Psoas muscle (tissue), 8 donors: ENCODE data around the gene MIP. TPM values are rescaled to one million over a fixed set of nuclear protein-coding genes. Genes with fewer than 3 reads are reported as not detected.

Experiments
- ATAC-seq, 4 donors: fragments of 200-7000 bp; cut with Tn5 transposase; one replicate each; pipeline ENCODE4 v1.9.1; 2020; ENCODE audit warnings: moderate library complexity in 3 of 4, mild to moderate bottlenecking in 2 of 4
- DNase-seq, 2 donors: peaks; one replicate each; pipeline ENCODE4 v3.0.0-alpha.2; 2020
- H3K27ac ChIP-seq: fragments of 200-600 bp; one replicate; pipeline ENCODE4 v1.8.0; 2022
- H3K27me3 ChIP-seq, 3 donors: fragments of 200-600 bp in 1 of 3; one replicate each; pipeline versions ENCODE4 v1.6.1 to v1.8.0; 2013 to 2022; ENCODE audit warnings: low read length in 2 of 3, mild to moderate bottlenecking in 2 of 3, moderate library complexity in 1 of 3; ENCODE audit not compliant: insufficient read depth in 3 of 3
- H3K36me3 ChIP-seq, 2 donors: fragments of 200-600 bp in 1 of 2; one replicate each; pipeline versions ENCODE4 v1.6.1 to v1.8.0; 2013 to 2022; ENCODE audit warnings: low read depth in 1 of 2, mild to moderate bottlenecking in 1 of 2, moderate library complexity in 1 of 2; ENCODE audit not compliant: insufficient read depth in 1 of 2
- H3K4me1 ChIP-seq: fragments of 200-600 bp; one replicate; pipeline ENCODE4 v1.8.0; 2022
- H3K4me3 ChIP-seq: fragments of 200-600 bp; one replicate; pipeline ENCODE4 v1.8.0; 2022; ENCODE audit warnings: mild to moderate bottlenecking
- H3K9me3 ChIP-seq: fragments of 200-600 bp; one replicate; pipeline ENCODE4 v1.8.0; 2022
- WGBS, 3 donors: extraction: QIAGEN DNeasy Blood & Tissue Kit; methylation state at CpG; one replicate each; pipeline versions ENCODE4 v1.1.6 to v1.1.7; 2013; 5-methylcytosine and 5-hydroxymethylcytosine counted together
- intact Hi-C, 2 donors: fragments of 100-400 bp; cut with DNase I; formaldehyde crosslinking; loops; one replicate each; pipeline versions ENCODE4 v1.11.0 to v1.14.2; 2022
- polyA plus RNA-seq, 3 donors: library from polyadenylated mRNA; stranded (reverse); fragments of 200-250 nt; gene quantifications; one replicate each; pipeline ENCODE4 v1.2.3, GENCODE V29; 2013
- total RNA-seq, 4 donors: library from RNA; stranded (reverse); fragmentation: NEBNext Ultra II Directional in 2 of 4; extraction: Animal tissue kit (Norgen Biotek cat#: 25700) in 2 of 4; gene quantifications; one replicate each; pipeline versions ENCODE4 v1.2.1 to v1.2.4, GENCODE V29; 2021 to 2023
- TF ChIP-seq, protein P1 (sequence below): fragments of 200-600 bp; IDR thresholded peaks from one replicate; pipeline ENCODE4 v1.8.0; 2022; ENCODE audit warnings: antibody characterized with exemption
- donor health status: healthy with polysubstance abuse.
- donor health status: DM: no; HTN: no; CAD: no; lungs with moderate emphysema.
- donor health status: Bipolar disorder and iron deficiency.
- donor health status: healthy.
- donor health status: DM: yes; HTN: yes; CAD: no.
- donor health status: DM: no; HTN: no; CAD: no.
- donor health status: DM: no; HTN: no; CAD: no.
- donor health status: DM: yes; HTN: yes; CAD: no.

The MIP gene
- total and polyA plus RNA-seq, 7 donors, result 0.05 to 0.13 TPM; not detected in 5

GRCh38 chr12:56484566-56484965 lies 30.1 kb upstream of the MIP start:
- Histone ChIP-seq H3K27ac (no peak overlapping the region), H3K36me3 (no peaks in the 10 kb centered on the region), H3K27me3 (peaks cover 0 to 22% (median 2%) of the 10 kb centered on the region in 3 donors), H3K9me3 (no peaks in the 10 kb centered on the region), H3K4me1 (peaks cover 12% of the 10 kb centered on the region), H3K4me3 (no peak overlapping the region)
- DNase-seq, result no peak
- TF ChIP-seq, protein P1, sequence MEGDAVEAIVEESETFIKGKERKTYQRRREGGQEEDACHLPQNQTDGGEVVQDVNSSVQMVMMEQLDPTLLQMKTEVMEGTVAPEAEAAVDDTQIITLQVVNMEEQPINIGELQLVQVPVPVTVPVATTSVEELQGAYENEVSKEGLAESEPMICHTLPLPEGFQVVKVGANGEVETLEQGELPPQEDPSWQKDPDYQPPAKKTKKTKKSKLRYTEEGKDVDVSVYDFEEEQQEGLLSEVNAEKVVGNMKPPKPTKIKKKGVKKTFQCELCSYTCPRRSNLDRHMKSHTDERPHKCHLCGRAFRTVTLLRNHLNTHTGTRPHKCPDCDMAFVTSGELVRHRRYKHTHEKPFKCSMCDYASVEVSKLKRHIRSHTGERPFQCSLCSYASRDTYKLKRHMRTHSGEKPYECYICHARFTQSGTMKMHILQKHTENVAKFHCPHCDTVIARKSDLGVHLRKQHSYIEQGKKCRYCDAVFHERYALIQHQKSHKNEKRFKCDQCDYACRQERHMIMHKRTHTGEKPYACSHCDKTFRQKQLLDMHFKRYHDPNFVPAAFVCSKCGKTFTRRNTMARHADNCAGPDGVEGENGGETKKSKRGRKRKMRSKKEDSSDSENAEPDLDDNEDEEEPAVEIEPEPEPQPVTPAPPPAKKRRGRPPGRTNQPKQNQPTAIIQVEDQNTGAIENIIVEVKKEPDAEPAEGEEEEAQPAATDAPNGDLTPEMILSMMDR, result no peak
- no peak for ATAC-seq
- 78 to 91% (median 88%) methylated on average over 1 of the region's 1 CpG for WGBS, 3 donors
- intact Hi-C loops, result no loop called here

DNA sequence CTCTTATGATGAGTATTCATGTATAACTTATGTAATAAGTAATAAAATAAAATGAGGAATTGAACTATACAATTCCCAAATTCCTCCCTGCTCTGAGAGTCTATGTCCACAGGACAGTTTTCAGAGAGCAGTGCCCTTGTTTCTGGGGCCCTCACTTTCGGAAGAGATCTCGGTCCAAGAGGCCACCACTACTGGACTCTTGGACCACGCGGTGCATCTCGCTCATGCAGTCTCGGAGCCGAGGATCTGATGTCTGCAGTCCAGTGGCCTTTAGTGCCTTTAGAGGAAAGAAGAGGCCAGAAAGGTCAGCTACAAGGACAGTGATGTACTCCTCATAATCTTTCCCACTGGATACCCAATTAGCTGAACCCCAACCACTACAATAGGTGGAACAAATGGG lies 25.2 kb upstream of the MIP start:
- H3K9me3 ChIP-seq, result no peaks in the 10 kb centered on the region
- no peak overlapping the region for H3K4me3 ChIP-seq
- no peaks in the 10 kb centered on the region for H3K4me1 ChIP-seq
- H3K27me3 ChIP-seq, result no peaks in the 10 kb centered on the region
- intact Hi-C loops, result no loop called here
- ATAC-seq (no peak), DNase-seq (no peak)
- H3K36me3 ChIP-seq, result no peaks in the 10 kb centered on the region
- TF ChIP-seq, protein P1, result no peak
- 91 to 97% (median 92%) methylated on average over 7 of the region's 7 CpGs for WGBS, 3 donors
- no peak overlapping the region for H3K27ac ChIP-seq

DNA sequence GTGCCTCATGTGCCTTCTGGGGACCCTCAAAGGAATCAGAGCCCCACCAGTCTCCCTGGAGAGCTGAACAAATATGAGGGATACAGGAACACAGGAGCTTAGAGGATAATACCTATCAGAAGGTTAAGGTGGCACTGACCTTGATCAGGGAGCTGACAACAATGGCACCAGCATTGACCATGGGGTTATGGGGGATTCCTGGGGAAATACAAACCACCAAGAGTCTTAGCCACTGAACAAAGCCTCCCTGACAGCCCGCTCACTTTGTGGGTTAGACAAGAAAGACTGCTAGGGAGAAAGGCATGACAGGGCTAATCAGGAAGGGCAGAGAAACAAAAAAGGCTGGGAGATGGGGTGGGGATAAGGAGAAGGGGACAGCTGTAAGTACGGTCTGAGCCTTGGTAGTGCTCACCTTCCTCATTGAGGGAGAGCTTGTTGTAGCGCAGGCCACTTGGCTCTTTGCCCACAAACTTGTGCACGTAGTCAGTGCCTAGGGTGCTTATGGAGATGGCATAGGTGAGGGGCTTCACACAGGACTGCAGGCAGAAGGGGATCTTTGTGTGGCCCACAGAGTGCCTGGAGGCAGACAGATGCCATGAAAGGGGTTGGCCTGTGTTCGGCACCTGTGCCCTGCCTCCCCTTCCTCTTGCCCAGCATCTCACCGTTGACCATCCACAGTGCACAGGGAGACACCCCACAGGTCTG lies 23.2 kb upstream of the MIP start:
- no peaks in the 10 kb centered on the region for H3K9me3 ChIP-seq
- no peaks in the 10 kb centered on the region for H3K27me3 ChIP-seq
- intact Hi-C loops, result no loop called here
- ATAC-seq (no peak), DNase-seq (no peak)
- no peak overlapping the region for H3K27ac ChIP-seq
- no peak overlapping the region for H3K4me3 ChIP-seq
- 81 to 84% (median 83%) methylated on average over 6 of the region's 6 CpGs for WGBS, 3 donors
- no peaks in the 10 kb centered on the region for H3K36me3 ChIP-seq
- no peaks in the 10 kb centered on the region for H3K4me1 ChIP-seq
- TF ChIP-seq, protein P1, result no peak

GRCh38 chr12:56476972-56477432 lies 22.5 kb upstream of the MIP start:
- no peak overlapping the region for H3K4me3 ChIP-seq
- DNase-seq (no peak), ATAC-seq (no peak)
- intact Hi-C loops, result no loop called here
- TF ChIP-seq, protein P1, result no peak
- H3K27ac ChIP-seq, result no peak overlapping the region
- H3K4me1 ChIP-seq, result no peaks in the 10 kb centered on the region
- no peaks in the 10 kb centered on the region for H3K27me3 ChIP-seq
- H3K36me3 ChIP-seq, result no peaks in the 10 kb centered on the region
- no peaks in the 10 kb centered on the region for H3K9me3 ChIP-seq
- WGBS, 3 donors, result 76 to 89% (median 88%) methylated on average over 1 of the region's 1 CpG

DNA sequence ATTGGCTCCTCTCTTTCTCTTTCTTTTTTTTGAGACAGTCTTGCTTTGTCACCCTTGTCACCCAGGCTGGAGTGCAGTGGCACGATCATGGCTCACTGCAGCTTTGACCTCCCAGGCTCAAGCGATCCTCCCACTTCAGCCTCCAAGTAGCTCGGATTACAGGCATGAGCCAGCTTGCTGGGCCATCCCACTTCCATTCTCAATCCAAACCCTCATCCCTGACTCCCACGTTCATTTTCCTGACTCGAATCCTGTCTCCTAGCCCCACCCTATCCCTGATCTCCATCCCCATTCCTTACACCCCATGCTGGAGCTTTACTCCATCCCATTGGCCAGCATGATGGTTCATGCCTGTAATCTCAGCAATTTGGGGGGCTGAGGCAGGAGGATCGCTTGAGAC lies 21.7 kb upstream of the MIP start:
- Histone ChIP-seq H3K27ac (no peak overlapping the region), H3K9me3 (no peaks in the 10 kb centered on the region), H3K4me3 (no peak overlapping the region), H3K36me3 (peaks cover 0 to 5% of the 10 kb centered on the region in 2 donors), H3K27me3 (no peaks in the 10 kb centered on the region), H3K4me1 (no peaks in the 10 kb centered on the region)
- 83 to 89% (median 86%) methylated on average over 6 of the region's 6 CpGs for WGBS, 3 donors
- TF ChIP-seq, protein P1, result no peak
- ATAC-seq, result no peak
- no peak for DNase-seq
- intact Hi-C loops, result no loop called here
